Skeletal muscle cell (primary cell): ENCODE data around the gene CD58.

ENCODE experiments used
- DNase-seq: peaks from one replicate; pipeline ENCODE4 v3.0.0-alpha.2; 2010; ENCODE audit warnings: low read depth
- H3K4me3 ChIP-seq: 2 replicates; pipeline ENCODE4 v1.5.1; 2011; ENCODE audit warnings: low read depth, mild to moderate bottlenecking, control low read depth, low read length, moderate library complexity

Gene CD58

GRCh38 chr1:116525440-116525839, 45.4 kb downstream of the CD58 start:
- no peak for DNase-seq
- no peak overlapping the region for H3K4me3 ChIP-seq

GRCh38 chr1:116521186-116521585, 49.6 kb downstream of the CD58 start:
- H3K4me3 ChIP-seq, result no peak overlapping the region
- peak; percentile 56 for DNase-seq

- H3K4me3 ChIP-seq, result no peak overlapping the region
- no peak for DNase-seq
Measured at GRCh38 chr1:116518400-116518799, 52.4 kb downstream of the CD58 start.

- DNase-seq, result no peak
- H3K4me3 ChIP-seq, result no peak overlapping the region
Measured at GRCh38 chr1:116516631-116517030, 54.2 kb downstream of the CD58 start.

- H3K4me3 ChIP-seq, result no peak overlapping the region
- DNase-seq, result no peak
Measured at GRCh38 chr1:116515702-116516101, 55.1 kb downstream of the CD58 start.

GRCh38 chr1:116514708-116515525, 55.9 kb downstream of the CD58 start:
- H3K4me3 ChIP-seq, result no peak overlapping the region
- no peak for DNase-seq

- H3K4me3 ChIP-seq, result no peak overlapping the region
- no peak for DNase-seq
Measured at GRCh38 chr1:116513956-116514355, 56.9 kb downstream of the CD58 start.

- no peak for DNase-seq
- no peak overlapping the region for H3K4me3 ChIP-seq
Measured at GRCh38 chr1:116511459-116512019, 59.3 kb downstream of the CD58 start.

GRCh38 chr1:116510361-116510760, 60.5 kb downstream of the CD58 start:
- H3K4me3 ChIP-seq, result no peak overlapping the region
- DNase-seq, result no peak

- H3K4me3 ChIP-seq, result no peak overlapping the region
- DNase-seq, result peak; percentile 76
Measured at GRCh38 chr1:116508984-116509980, 61.5 kb downstream of the CD58 start.

GRCh38 chr1:116508085-116508983, 62.5 kb downstream of the CD58 start:
- no peak for DNase-seq
- no peak overlapping the region for H3K4me3 ChIP-seq

- no peak overlapping the region for H3K4me3 ChIP-seq
- DNase-seq, result no peak
Measured at GRCh38 chr1:116507631-116508030, 63.2 kb downstream of the CD58 start.

GRCh38 chr1:116506132-116507004, 64.5 kb downstream of the CD58 start:
- DNase-seq, result no peak
- no peak overlapping the region for H3K4me3 ChIP-seq

GRCh38 chr1:116504308-116505156, 66.3 kb downstream of the CD58 start:
- peak; percentile 38 for DNase-seq
- no peak overlapping the region for H3K4me3 ChIP-seq

- no peak for DNase-seq
- H3K4me3 ChIP-seq, result no peak overlapping the region
Measured at GRCh38 chr1:116503546-116504307, 67.1 kb downstream of the CD58 start.

- no peak for DNase-seq
- H3K4me3 ChIP-seq, result no peak overlapping the region
Measured at GRCh38 chr1:116502671-116503314, 68.0 kb downstream of the CD58 start.
